Measurements from ENCODE around the gene KRTAP3-3. TPM values are rescaled to one million over a fixed set of nuclear protein-coding genes. Genes with fewer than 3 reads are reported as not detected.

The KRTAP3-3 gene
- total and polyA plus RNA-seq, 2 of the 8 experiments (the other 6 are each of a cell fraction or from before 2014, with no cell fraction given): not detected

- no peak overlapping the region for H3K18ac ChIP-seq (ENCODE audit: extremely low read depth, low read length)
- no peak overlapping the region for H3K56ac ChIP-seq (replicated peaks; ENCODE audit: insufficient read length, low read depth, low read length)
- H3K27me3 ChIP-seq (replicated peaks in 1 of 4; ENCODE audit: control insufficient read depth in 3 of 4, extremely low read depth in 1 of 4, insufficient read depth in 3 of 4, low read length in 3 of 4): no peaks in the 10 kb centered on the region
- POLR2A ChIA-PET (ENCODE audit: partially characterized antibody): interaction anchor here (1.9 kb wide), 1 partner anchor 10 kb away, joined by 4 read pairs; no protein-coding TSS in a partner anchor
- H2AFZ ChIP-seq (ENCODE audit: low read length): no peak overlapping the region
- no peak overlapping the region for H4K8ac ChIP-seq (ENCODE audit: extremely low read depth, insufficient read depth, low read length)
- TF ChIP-seq POLR2AphosphoS5 (IDR thresholded peaks at IDR 0.05; ENCODE audit: low read depth, low read length) (no peak), CHD1 (IDR thresholded peaks at IDR 0.05; ENCODE audit: low read depth, low read length) (no peak), NANOG (IDR thresholded peaks at IDR 0.05; ENCODE audit: insufficient read depth, low read depth, low read length, poor library complexity, severe bottlenecking) (no peak)
- no peak overlapping the region for H3K23ac ChIP-seq (ENCODE audit: insufficient read length)
- no peak overlapping the region for H4K5ac ChIP-seq (ENCODE audit: insufficient read length, low read depth, low read length)
- no peak overlapping the region for H2BK120ac ChIP-seq (replicated peaks; ENCODE audit: low read depth, low read length)
- H3K4me1 ChIP-seq (replicated peaks in 1 of 4; ENCODE audit: control insufficient read depth in 3 of 4, insufficient read depth in 4 of 4, low read length in 3 of 4): peaks cover 0 to 2% (median 0%) of the 10 kb centered on the region in 4 experiments; a peak in 2 of 7 replicates
- no peak overlapping the region for H3K14ac ChIP-seq (ENCODE audit: insufficient read length)
- DNase-seq (ENCODE audit: low read depth in 1 of 2, low spot score in 2 of 2) (no peak), FAIRE-seq (no peak)
- no peak overlapping the region for H3K9ac ChIP-seq (replicated peaks in 1 of 4; ENCODE audit: extremely low read depth in 1 of 4, low read depth in 3 of 4, low read length in 3 of 4)
- H3K4me3 ChIP-seq (ENCODE audit: extremely low read depth in 1 of 4, insufficient read depth in 2 of 4, low read depth in 3 of 4, low read length in 4 of 4): no peak overlapping the region
- H2BK12ac ChIP-seq (ENCODE audit: low read depth, low read length): no peak overlapping the region
- H2BK15ac ChIP-seq (ENCODE audit: low read length): no peak overlapping the region
- H3K79me1 ChIP-seq (ENCODE audit: low read depth, low read length): no peaks in the 10 kb centered on the region
- H3K36me3 ChIP-seq (ENCODE audit: control insufficient read depth in 2 of 4, insufficient read depth in 4 of 4, low read length in 3 of 4): no peaks in the 10 kb centered on the region
- H3K23me2 ChIP-seq (ENCODE audit: low read depth, low read length): no peaks in the 10 kb centered on the region
- WGBS, 2 experiments (ENCODE audit: extremely low coverage in 1 of 2, insufficient coverage in 1 of 2, insufficient read length in 1 of 2, insufficient replicate concordance in 2 of 2, low coverage in 1 of 2, low lambda C conversion rate in 2 of 2, missing lambda C conversion rate in 1 of 2): 87% methylated on average over 4 of the region's 4 CpGs; no CpG with 5 or more reads in 1 of the 2 experiments
- H4K20me1 ChIP-seq (replicated peaks in 1 of 2; ENCODE audit: control insufficient read depth in 1 of 2, insufficient read depth in 2 of 2, low read length in 2 of 2): no peaks in the 10 kb centered on the region
- no peaks in the 10 kb centered on the region for H3K79me2 ChIP-seq (ENCODE audit: control insufficient read depth in 1 of 2, insufficient read depth in 2 of 2, low read length in 2 of 2)
- H3K4me2 ChIP-seq (ENCODE audit: insufficient read depth in 1 of 2, low read depth in 2 of 2, low read length in 2 of 2): no peak overlapping the region
- no peak overlapping the region for H2AK5ac ChIP-seq (ENCODE audit: low read depth, low read length)
- H3K27ac ChIP-seq (ENCODE audit: low read depth, low read length): no peak overlapping the region
- no peak overlapping the region for H4K91ac ChIP-seq (replicated peaks; ENCODE audit: insufficient read length, low read length)
- no peak overlapping the region for H2BK5ac ChIP-seq (ENCODE audit: low read depth, low read length)
- H3K4ac ChIP-seq (replicated peaks; ENCODE audit: insufficient read length, low read depth, low read length): no peak overlapping the region
- H2BK20ac ChIP-seq (ENCODE audit: low read length): no peak overlapping the region
- H3K9me3 ChIP-seq (ENCODE audit: insufficient read depth in 2 of 2, low read depth in 1 of 2, low read length in 1 of 2): no peaks in the 10 kb centered on the region
- CTCF ChIA-PET (ENCODE audit: partially characterized antibody): interaction anchor here (1.6 to 1.7 kb wide), 2 partner anchors 18 to 33 kb away, joined by 3 to 4 read pairs; no protein-coding TSS in a partner anchor
Observed at GRCh38 chr17:40996829-40997228, 2.9 kb upstream of the KRTAP3-3 start.
